ENCODE data around the gene CATSPER2. TPM values are rescaled to one million over a fixed set of nuclear protein-coding genes. Genes with fewer than 3 reads are reported as not detected.
"Not testable (repeated sequence)": the region's sequence is repeated elsewhere in the genome, so short reads cannot be mapped to it uniquely, and the experiment has no call there.

CATSPER2 gene
- total and polyA plus RNA-seq, 2 donors from 2014 or later, result 1.9 to 6.5 TPM

DNA sequence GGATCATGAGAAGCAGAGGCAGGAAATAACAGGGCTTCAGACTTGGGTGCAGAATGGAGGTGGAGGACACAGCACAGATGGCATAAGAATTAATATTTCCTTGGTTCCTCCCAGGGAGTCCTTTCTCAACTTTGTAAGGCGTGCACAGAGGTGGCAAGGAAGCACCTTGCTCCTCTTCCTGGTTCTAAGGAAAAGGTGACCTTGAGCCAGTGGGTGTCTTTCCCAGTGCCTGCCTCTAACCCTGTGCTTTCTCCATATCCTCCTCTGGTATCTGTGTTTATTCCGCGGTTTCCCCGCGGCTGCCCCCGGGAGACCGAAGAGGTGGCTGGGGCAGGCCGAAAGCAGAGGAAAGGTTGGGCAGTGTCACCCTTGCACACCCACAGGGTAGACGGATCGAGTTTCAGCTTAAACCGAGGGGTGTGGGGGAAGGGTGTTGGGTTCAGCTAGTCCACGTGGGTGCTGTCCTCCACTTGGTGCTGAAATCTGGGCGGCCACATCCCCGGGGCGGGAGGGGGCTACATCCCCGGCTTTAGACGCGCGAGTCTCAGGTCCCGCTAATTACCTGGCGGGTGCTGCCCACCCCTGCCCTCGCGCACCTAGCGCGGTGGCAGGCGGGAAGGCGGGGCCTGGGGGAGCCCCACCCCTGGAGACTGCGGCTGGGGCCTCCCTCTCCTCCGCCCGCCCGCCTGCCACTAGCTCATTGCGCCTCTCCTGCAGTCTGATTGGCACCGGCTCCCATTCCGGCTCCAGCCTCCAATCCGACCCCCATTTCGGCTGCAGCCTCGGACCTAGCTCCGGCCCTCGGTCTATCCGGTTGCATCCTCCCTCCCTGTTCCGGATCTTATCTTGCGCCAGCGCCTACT, 55.1 kb downstream of the CATSPER2 start, which contains the start of gene CKMT1B:
Gene CKMT1B, plus strand, starts transcription at position 700 of the 863 bp plus-strand sequence. CDS start 192 bp downstream, outside the sequence.
- H3K9me3 ChIP-seq (ENCODE audit: control insufficient read depth in 2 of 3, insufficient read depth in 1 of 3, low read length in 3 of 3); H3K9ac ChIP-seq (ENCODE audit: low read length in 3 of 3); H3K27ac ChIP-seq (ENCODE audit: low read depth in 2 of 2, low read length in 2 of 2); FAIRE-seq; H3K36me3 ChIP-seq (ENCODE audit: control insufficient read depth in 2 of 3, insufficient read depth in 3 of 3, low read length in 3 of 3); intact Hi-C loops (cut with DNase I); DNase-seq; H3K4me3 ChIP-seq (ENCODE audit: low read length in 3 of 3); H3K27me3 ChIP-seq (ENCODE audit: control insufficient read depth, insufficient read depth, low read length); H3K4me1 ChIP-seq (ENCODE audit: control insufficient read depth in 2 of 3, insufficient read depth in 2 of 3, low read depth in 1 of 3, low read length in 3 of 3): not testable (repeated sequence)

DNA sequence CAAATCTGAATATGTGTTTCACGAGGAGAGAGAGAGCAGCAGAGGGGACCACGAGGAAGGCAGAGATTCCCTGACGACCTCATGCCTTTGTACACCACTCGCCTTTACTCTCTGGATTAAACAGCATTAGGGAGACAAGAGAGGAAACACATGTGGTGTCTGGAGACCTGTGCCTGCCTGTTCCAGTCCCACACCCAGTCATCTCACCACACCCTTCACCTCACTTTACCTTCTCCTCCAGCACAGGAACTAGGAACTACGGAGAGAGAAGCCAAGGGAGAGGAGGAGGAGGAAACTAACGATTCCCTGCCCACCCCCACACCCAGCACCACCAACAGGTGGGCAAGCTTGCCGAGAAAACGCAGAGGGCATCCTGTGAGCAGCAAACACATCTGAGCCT, 55.8 kb downstream of the CATSPER2 start:
- FAIRE-seq; H3K4me3 ChIP-seq (ENCODE audit: low read length in 3 of 3); intact Hi-C loops (cut with DNase I); H3K9ac ChIP-seq (ENCODE audit: low read length in 3 of 3); H3K36me3 ChIP-seq (ENCODE audit: control insufficient read depth in 2 of 3, insufficient read depth in 3 of 3, low read length in 3 of 3); H3K9me3 ChIP-seq (ENCODE audit: control insufficient read depth in 2 of 3, insufficient read depth in 1 of 3, low read length in 3 of 3); H3K4me1 ChIP-seq (ENCODE audit: control insufficient read depth in 2 of 3, insufficient read depth in 2 of 3, low read depth in 1 of 3, low read length in 3 of 3); DNase-seq; H3K27ac ChIP-seq (ENCODE audit: low read depth in 2 of 2, low read length in 2 of 2); H3K27me3 ChIP-seq (ENCODE audit: control insufficient read depth, insufficient read depth, low read length): not testable (repeated sequence)

DNA sequence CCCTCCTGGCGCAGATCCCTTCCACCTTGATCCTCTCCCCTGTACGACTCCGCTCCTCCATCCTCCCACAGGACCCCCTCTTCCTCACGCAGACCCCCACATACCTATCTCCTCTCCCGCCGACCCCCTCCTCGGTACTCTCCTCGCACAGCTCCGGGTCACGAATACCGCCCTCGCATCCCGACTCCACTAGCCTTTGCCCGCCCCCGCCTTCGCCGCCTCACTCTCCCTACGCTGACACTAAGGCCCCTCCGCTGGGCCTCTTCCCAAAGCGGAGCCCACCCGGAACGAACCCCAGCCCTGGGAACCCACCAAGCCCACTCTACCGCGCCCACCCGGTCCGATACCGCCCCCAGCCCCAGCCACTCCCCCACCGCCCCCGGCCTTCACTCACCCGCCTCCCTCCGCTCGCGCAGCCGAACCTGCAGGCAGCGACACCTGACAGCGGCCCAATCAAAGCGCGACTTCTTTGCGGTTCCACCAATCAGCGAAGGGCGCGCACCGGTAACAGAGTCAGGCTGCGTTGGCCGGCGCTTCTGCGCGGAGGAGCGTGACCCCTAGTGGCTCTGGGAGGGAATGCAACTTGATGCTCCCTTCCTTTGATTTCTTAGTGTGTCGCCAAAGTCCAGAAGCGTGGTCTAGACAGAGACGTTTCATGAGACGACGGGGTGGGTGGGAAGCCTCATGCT, 58.7 kb downstream of the CATSPER2 start, which contains the start of gene PPIP5K1:
Gene PPIP5K1, minus strand, starts transcription at position 431 of the 689 bp plus-strand sequence. CDS start 5,704 bp downstream, outside the sequence.
- H3K27me3 ChIP-seq (ENCODE audit: control insufficient read depth, insufficient read depth, low read length); H3K36me3 ChIP-seq (ENCODE audit: control insufficient read depth in 2 of 3, insufficient read depth in 3 of 3, low read length in 3 of 3); H3K9ac ChIP-seq (ENCODE audit: low read length in 3 of 3); intact Hi-C loops (cut with DNase I); H3K27ac ChIP-seq (ENCODE audit: low read depth in 2 of 2, low read length in 2 of 2); H3K4me1 ChIP-seq (ENCODE audit: control insufficient read depth in 2 of 3, insufficient read depth in 2 of 3, low read depth in 1 of 3, low read length in 3 of 3); H3K4me3 ChIP-seq (ENCODE audit: low read length in 3 of 3); DNase-seq; H3K9me3 ChIP-seq (ENCODE audit: control insufficient read depth in 2 of 3, insufficient read depth in 1 of 3, low read length in 3 of 3): not testable (repeated sequence)
- peak; percentile 73 for FAIRE-seq

Other genes with a start within 250 kb of the CATSPER2 start
- 47.4 TPM for gene TP53BP1, start 155.7 kb downstream of the CATSPER2 start, total RNA-seq
- gene TP53BP1, start 155.7 kb downstream of the CATSPER2 start, polyA plus RNA-seq (ENCODE audit: insufficient read depth, low read depth, low replicate concordance), result 15.9 TPM
- gene MAP1A, start 131.2 kb downstream of the CATSPER2 start, total RNA-seq, result 9.3 TPM
- 2.7 TPM for gene MAP1A, start 131.2 kb downstream of the CATSPER2 start, polyA plus RNA-seq (ENCODE audit: insufficient read depth, low read depth, low replicate concordance)
- 64.6 TPM for gene PPIP5K1, start 58.6 kb downstream of the CATSPER2 start, total RNA-seq
- 7.7 TPM for gene PPIP5K1, start 58.6 kb downstream of the CATSPER2 start, polyA plus RNA-seq (ENCODE audit: insufficient read depth, low read depth, low replicate concordance)
- 14.5 TPM for gene CKMT1B, start 54.8 kb downstream of the CATSPER2 start, total RNA-seq
- gene CKMT1B, start 54.8 kb downstream of the CATSPER2 start, polyA plus RNA-seq (ENCODE audit: insufficient read depth, low read depth, low replicate concordance), result 9.2 TPM
- gene STRC, start 30.0 kb downstream of the CATSPER2 start, total RNA-seq, result 0.19 TPM
- gene STRC, start 30.0 kb downstream of the CATSPER2 start, polyA plus RNA-seq (ENCODE audit: insufficient read depth, low read depth, low replicate concordance), result 0.22 TPM
- gene CKMT1A, start 45.0 kb upstream of the CATSPER2 start, total RNA-seq, result 15.1 TPM
- gene CKMT1A, start 45.0 kb upstream of the CATSPER2 start, polyA plus RNA-seq (ENCODE audit: insufficient read depth, low read depth, low replicate concordance), result 19.9 TPM
- 404 TPM for gene PDIA3, start 97.6 kb upstream of the CATSPER2 start, total RNA-seq
- gene PDIA3, start 97.6 kb upstream of the CATSPER2 start, polyA plus RNA-seq (ENCODE audit: insufficient read depth, low read depth, low replicate concordance), result 414 TPM
- gene ELL3, start 128.1 kb upstream of the CATSPER2 start, total RNA-seq, result 2.5 TPM
- 2.7 TPM for gene ELL3, start 128.1 kb upstream of the CATSPER2 start, polyA plus RNA-seq (ENCODE audit: insufficient read depth, low read depth, low replicate concordance)
- 788 TPM for gene SERF2, start 143.5 kb upstream of the CATSPER2 start, total RNA-seq
- 2,452 TPM for gene SERF2, start 143.5 kb upstream of the CATSPER2 start, polyA plus RNA-seq (ENCODE audit: insufficient read depth, low read depth, low replicate concordance)
- gene SERINC4, start 151.4 kb upstream of the CATSPER2 start, total RNA-seq, result 0.13 TPM
- 0.47 TPM for gene SERINC4, start 151.4 kb upstream of the CATSPER2 start, polyA plus RNA-seq (ENCODE audit: insufficient read depth, low read depth, low replicate concordance)
- gene HYPK, start 151.8 kb upstream of the CATSPER2 start, total RNA-seq, result 10.2 TPM
- 7.7 TPM for gene HYPK, start 151.8 kb upstream of the CATSPER2 start, polyA plus RNA-seq (ENCODE audit: insufficient read depth, low read depth, low replicate concordance)
- gene MFAP1, start 175.8 kb upstream of the CATSPER2 start, total RNA-seq, result 25.3 TPM
- gene MFAP1, start 175.8 kb upstream of the CATSPER2 start, polyA plus RNA-seq (ENCODE audit: insufficient read depth, low read depth, low replicate concordance), result 28.1 TPM
- 4.8 TPM for gene WDR76, start 178.2 kb upstream of the CATSPER2 start, total RNA-seq
- gene WDR76, start 178.2 kb upstream of the CATSPER2 start, polyA plus RNA-seq (ENCODE audit: insufficient read depth, low read depth, low replicate concordance), result 0.73 TPM